WTC11 (cell line): ENCODE results near the gene INTS15. TPM values are rescaled to one million over a fixed set of nuclear protein-coding genes. Genes with fewer than 3 reads are reported as not detected.
A peak's percentile ranks its signal among the peaks of the same experiment; 100 is the strongest.

Experiments used
- ATAC-seq: fragments of 200-7000 bp; cut with Tn5 transposase; 2 replicates; pipeline ENCODE4 v1.10.0; 2021; ENCODE audit warnings: mild to moderate bottlenecking, moderate library complexity
- CTCF ChIA-PET: fragments of 300-600 bp; sonication (Branson Sonifier 250); formaldehyde crosslinking; loops from one replicate; lab custom pipeline; 2021; ENCODE audit warnings: antibody characterized with exemption; lab: Charles Lee
- POLR2A ChIA-PET: fragments of 350-600 bp; sonication (Branson Sonifier 250); formaldehyde crosslinking; loops from one replicate; lab custom pipeline; 2021; ENCODE audit warnings: antibody characterized with exemption; lab: Charles Lee
- DNase-seq: peaks from one replicate; pipeline ENCODE4 v3.0.0; 2021; ENCODE audit warnings: low spot score
- H3K27ac Mint-ChIP-seq: 2 replicates; pipeline ENCODE4 v1.8.0; 2021; ENCODE audit warnings: mixed read lengths
- H3K27me3 Mint-ChIP-seq: 2 replicates; pipeline ENCODE4 v1.8.0; 2021; ENCODE audit warnings: low read depth, mild to moderate bottlenecking, moderate library complexity, mixed read lengths
- H3K36me3 Mint-ChIP-seq: 2 replicates; pipeline ENCODE4 v1.8.0; 2021; ENCODE audit warnings: mixed read lengths
- H3K4me1 Mint-ChIP-seq: 2 replicates; pipeline ENCODE4 v1.8.0; 2022; ENCODE audit warnings: mixed read lengths
- H3K4me3 Mint-ChIP-seq: 2 replicates; pipeline ENCODE4 v1.8.0; 2021; ENCODE audit warnings: mild to moderate bottlenecking, moderate library complexity, mixed read lengths
- H3K9me3 Mint-ChIP-seq: 2 replicates; pipeline ENCODE4 v1.8.0; 2021; ENCODE audit warnings: mixed read lengths
- ATF3 ChIP-seq: sonication (generic); formaldehyde crosslinking; conservative IDR thresholded peaks from 2 replicates; pipeline ENCODE4 v1.8.1; 2022; ENCODE audit warnings: mild to moderate bottlenecking, missing genetic modification reagents
- CBFB ChIP-seq: sonication (generic); formaldehyde crosslinking; IDR thresholded peaks from 2 replicates; pipeline ENCODE4 v1.8.1; 2022; ENCODE audit warnings: mild to moderate bottlenecking, low read depth, missing genetic modification reagents
- E2F5 ChIP-seq: sonication (generic); formaldehyde crosslinking; IDR thresholded peaks from 2 replicates; pipeline ENCODE4 v1.8.1; 2022; ENCODE audit warnings: mild to moderate bottlenecking, moderate library complexity, missing genetic modification reagents
- EMX1 ChIP-seq: fragments of 250-450 bp; sonication (Bioruptor Pico); IDR thresholded peaks from 2 replicates; pipeline ENCODE4 v1.8.0; 2021; ENCODE audit warnings: mild to moderate bottlenecking
- FOXP1 ChIP-seq: sonication (generic); formaldehyde crosslinking; IDR thresholded peaks from 2 replicates; pipeline ENCODE4 v1.8.0; 2022; ENCODE audit warnings: missing genetic modification reagents, mild to moderate bottlenecking, moderate library complexity, borderline replicate concordance
- GABPB1 ChIP-seq: sonication (generic); formaldehyde crosslinking; IDR thresholded peaks from 2 replicates; pipeline ENCODE4 v1.8.1; 2023; ENCODE audit warnings: mild to moderate bottlenecking, missing genetic modification reagents
- HMGA2 ChIP-seq: fragments of 250-450 bp; sonication (Bioruptor Pico); IDR thresholded peaks from 2 replicates; pipeline ENCODE4 v1.4.0; 2021; ENCODE audit warnings: mild to moderate bottlenecking, moderate library complexity
- MXD4 ChIP-seq: fragments of 250-450 bp; sonication (Bioruptor Pico); IDR thresholded peaks from 2 replicates; pipeline ENCODE4 v1.8.0; 2021; ENCODE audit warnings: mild to moderate bottlenecking, moderate library complexity, borderline replicate concordance
- SP1 ChIP-seq: sonication (generic); formaldehyde crosslinking; conservative IDR thresholded peaks from 2 replicates; pipeline ENCODE4 v1.8.1; 2022; ENCODE audit warnings: missing genetic modification reagents
- TEAD4 ChIP-seq: sonication (generic); formaldehyde crosslinking; IDR thresholded peaks from 2 replicates; pipeline ENCODE4 v1.8.0; 2022; ENCODE audit warnings: mild to moderate bottlenecking, missing genetic modification reagents
- ZBTB21 ChIP-seq: sonication (generic); formaldehyde crosslinking; IDR thresholded peaks from 2 replicates; pipeline ENCODE4 v1.8.1; 2023; ENCODE audit warnings: mild to moderate bottlenecking, missing genetic modification reagents, borderline replicate concordance
- ZNF138 ChIP-seq: sonication (generic); formaldehyde crosslinking; conservative IDR thresholded peaks from 2 replicates; pipeline ENCODE4 v1.8.1; 2022; ENCODE audit warnings: mild to moderate bottlenecking, moderate library complexity, missing genetic modification reagents
- ZNF232 ChIP-seq: sonication (generic); formaldehyde crosslinking; IDR thresholded peaks from 2 replicates; pipeline ENCODE4 v1.8.0; 2022; ENCODE audit warnings: mild to moderate bottlenecking, missing genetic modification reagents
- ZNF416 ChIP-seq: fragments of 250-450 bp; sonication (Bioruptor Pico); IDR thresholded peaks from 2 replicates; pipeline ENCODE4 v1.9.0; 2021; ENCODE audit warnings: mild to moderate bottlenecking, inconsistent platforms
- ZNF423 ChIP-seq: fragments of 250-450 bp; sonication (Bioruptor Pico); IDR thresholded peaks from 2 replicates; pipeline ENCODE4 v2.1.2; 2022; ENCODE audit warnings: mild to moderate bottlenecking, moderate library complexity
- total RNA-seq: library from RNA; stranded (reverse); gene quantifications from 3 replicates; pipeline ENCODE4 v1.2.3, GENCODE V29; 2021
- TF ChIP-seq, protein P1 (sequence below): sonication (generic); formaldehyde crosslinking; IDR thresholded peaks from 2 replicates; pipeline ENCODE4 v1.8.1; 2022; ENCODE audit warnings: low read depth, missing genetic modification reagents, borderline replicate concordance
- TF ChIP-seq, protein P2 (sequence below): fragments of 250-450 bp; sonication (Bioruptor Pico); IDR thresholded peaks from 2 replicates; pipeline ENCODE4 v1.9.0; 2021; ENCODE audit warnings: moderate library complexity, mild to moderate bottlenecking, inconsistent platforms, borderline replicate concordance
- TF ChIP-seq, protein P3 (sequence below): sonication (generic); formaldehyde crosslinking; IDR thresholded peaks from 2 replicates; pipeline ENCODE4 v1.8.0; 2022; ENCODE audit warnings: mild to moderate bottlenecking, missing genetic modification reagents
- TF ChIP-seq, protein P4 (sequence below): sonication (generic); formaldehyde crosslinking; IDR thresholded peaks from 2 replicates; pipeline ENCODE4 v1.8.0; 2022; ENCODE audit warnings: mild to moderate bottlenecking, missing genetic modification reagents
- TF ChIP-seq, protein P5 (sequence below): sonication (generic); formaldehyde crosslinking; IDR thresholded peaks from 2 replicates; pipeline ENCODE4 v1.8.0; 2023; ENCODE audit warnings: missing genetic modification reagents, mild to moderate bottlenecking, borderline replicate concordance
- TF ChIP-seq, protein P6 (sequence below): sonication (generic); formaldehyde crosslinking; IDR thresholded peaks from 2 replicates; pipeline ENCODE4 v1.8.1; 2023; ENCODE audit warnings: mild to moderate bottlenecking, missing genetic modification reagents, borderline replicate concordance

Gene INTS15
- total RNA-seq, 1 experiment from 2014 or later = 28.2 TPM

- H3K36me3 Mint-ChIP-seq = peaks cover under 1% of the 10 kb centered on the region
- ChIA-PET CTCF (no interaction called here), POLR2A (interaction anchor here (0.8 kb wide), 1 partner anchor 25 kb away, joined by 3 read pairs; no protein-coding TSS in a partner anchor)
- peaks cover 12% of the 10 kb centered on the region for H3K4me1 Mint-ChIP-seq
- H3K27me3 Mint-ChIP-seq = peaks cover 5% of the 10 kb centered on the region; the same call in 1 of the 2 replicates
- peak; percentile 62 for ATAC-seq
- H3K4me3 Mint-ChIP-seq = peak overlapping the region; percentile 54
- DNase-seq = peak; percentile 66
- no peak overlapping the region for H3K27ac Mint-ChIP-seq
- no peaks in the 10 kb centered on the region for H3K9me3 Mint-ChIP-seq
- TF ChIP-seq ATF3 = no peak
- TF ChIP-seq, protein P1, sequence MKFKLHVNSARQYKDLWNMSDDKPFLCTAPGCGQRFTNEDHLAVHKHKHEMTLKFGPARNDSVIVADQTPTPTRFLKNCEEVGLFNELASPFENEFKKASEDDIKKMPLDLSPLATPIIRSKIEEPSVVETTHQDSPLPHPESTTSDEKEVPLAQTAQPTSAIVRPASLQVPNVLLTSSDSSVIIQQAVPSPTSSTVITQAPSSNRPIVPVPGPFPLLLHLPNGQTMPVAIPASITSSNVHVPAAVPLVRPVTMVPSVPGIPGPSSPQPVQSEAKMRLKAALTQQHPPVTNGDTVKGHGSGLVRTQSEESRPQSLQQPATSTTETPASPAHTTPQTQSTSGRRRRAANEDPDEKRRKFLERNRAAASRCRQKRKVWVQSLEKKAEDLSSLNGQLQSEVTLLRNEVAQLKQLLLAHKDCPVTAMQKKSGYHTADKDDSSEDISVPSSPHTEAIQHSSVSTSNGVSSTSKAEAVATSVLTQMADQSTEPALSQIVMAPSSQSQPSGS (CRISPR knock-in tag) = no peak
- peak; percentile 44; the same call in 1 of the 2 replicates for TF ChIP-seq SP1 (CRISPR knock-in tag)
- TF ChIP-seq, protein P2, sequence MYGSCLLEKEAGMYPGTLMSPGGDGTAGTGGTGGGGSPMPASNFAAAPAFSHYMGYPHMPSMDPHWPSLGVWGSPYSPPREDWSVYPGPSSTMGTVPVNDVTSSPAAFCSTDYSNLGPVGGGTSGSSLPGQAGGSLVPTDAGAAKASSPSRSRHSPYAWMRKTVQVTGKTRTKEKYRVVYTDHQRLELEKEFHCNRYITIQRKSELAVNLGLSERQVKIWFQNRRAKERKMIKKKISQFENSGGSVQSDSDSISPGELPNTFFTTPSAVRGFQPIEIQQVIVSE = no peak
- no peak for TF ChIP-seq HMGA2 (CRISPR knock-in tag)
- TF ChIP-seq, protein P3, sequence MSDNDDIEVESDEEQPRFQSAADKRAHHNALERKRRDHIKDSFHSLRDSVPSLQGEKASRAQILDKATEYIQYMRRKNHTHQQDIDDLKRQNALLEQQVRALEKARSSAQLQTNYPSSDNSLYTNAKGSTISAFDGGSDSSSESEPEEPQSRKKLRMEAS (CRISPR knock-in tag) = peak; percentile 41; the same call in 1 of the 2 replicates
- TF ChIP-seq, protein P4, sequence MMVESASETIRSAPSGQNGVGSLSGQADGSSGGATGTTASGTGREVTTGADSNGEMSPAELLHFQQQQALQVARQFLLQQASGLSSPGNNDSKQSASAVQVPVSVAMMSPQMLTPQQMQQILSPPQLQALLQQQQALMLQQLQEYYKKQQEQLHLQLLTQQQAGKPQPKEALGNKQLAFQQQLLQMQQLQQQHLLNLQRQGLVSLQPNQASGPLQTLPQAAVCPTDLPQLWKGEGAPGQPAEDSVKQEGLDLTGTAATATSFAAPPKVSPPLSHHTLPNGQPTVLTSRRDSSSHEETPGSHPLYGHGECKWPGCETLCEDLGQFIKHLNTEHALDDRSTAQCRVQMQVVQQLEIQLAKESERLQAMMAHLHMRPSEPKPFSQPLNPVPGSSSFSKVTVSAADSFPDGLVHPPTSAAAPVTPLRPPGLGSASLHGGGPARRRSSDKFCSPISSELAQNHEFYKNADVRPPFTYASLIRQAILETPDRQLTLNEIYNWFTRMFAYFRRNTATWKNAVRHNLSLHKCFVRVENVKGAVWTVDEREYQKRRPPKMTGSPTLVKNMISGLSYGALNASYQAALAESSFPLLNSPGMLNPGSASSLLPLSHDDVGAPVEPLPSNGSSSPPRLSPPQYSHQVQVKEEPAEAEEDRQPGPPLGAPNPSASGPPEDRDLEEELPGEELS (CRISPR knock-in tag) = 0 out of 2 replicates have a peak, but pooled peaks have one; percentile 11
- TF ChIP-seq MXD4 (CRISPR knock-in tag) = no peak
- TF ChIP-seq ZNF423 (CRISPR knock-in tag) = peak; percentile 68
- TF ChIP-seq E2F5 (CRISPR knock-in tag) = 0 out of 2 replicates have a peak, but pooled peaks have one; percentile 28
- TF ChIP-seq GABPB1 (CRISPR knock-in tag) = peak; percentile 54; the same call in 1 of the 2 replicates
- no peak for TF ChIP-seq ZNF416
- TF ChIP-seq, protein P5, sequence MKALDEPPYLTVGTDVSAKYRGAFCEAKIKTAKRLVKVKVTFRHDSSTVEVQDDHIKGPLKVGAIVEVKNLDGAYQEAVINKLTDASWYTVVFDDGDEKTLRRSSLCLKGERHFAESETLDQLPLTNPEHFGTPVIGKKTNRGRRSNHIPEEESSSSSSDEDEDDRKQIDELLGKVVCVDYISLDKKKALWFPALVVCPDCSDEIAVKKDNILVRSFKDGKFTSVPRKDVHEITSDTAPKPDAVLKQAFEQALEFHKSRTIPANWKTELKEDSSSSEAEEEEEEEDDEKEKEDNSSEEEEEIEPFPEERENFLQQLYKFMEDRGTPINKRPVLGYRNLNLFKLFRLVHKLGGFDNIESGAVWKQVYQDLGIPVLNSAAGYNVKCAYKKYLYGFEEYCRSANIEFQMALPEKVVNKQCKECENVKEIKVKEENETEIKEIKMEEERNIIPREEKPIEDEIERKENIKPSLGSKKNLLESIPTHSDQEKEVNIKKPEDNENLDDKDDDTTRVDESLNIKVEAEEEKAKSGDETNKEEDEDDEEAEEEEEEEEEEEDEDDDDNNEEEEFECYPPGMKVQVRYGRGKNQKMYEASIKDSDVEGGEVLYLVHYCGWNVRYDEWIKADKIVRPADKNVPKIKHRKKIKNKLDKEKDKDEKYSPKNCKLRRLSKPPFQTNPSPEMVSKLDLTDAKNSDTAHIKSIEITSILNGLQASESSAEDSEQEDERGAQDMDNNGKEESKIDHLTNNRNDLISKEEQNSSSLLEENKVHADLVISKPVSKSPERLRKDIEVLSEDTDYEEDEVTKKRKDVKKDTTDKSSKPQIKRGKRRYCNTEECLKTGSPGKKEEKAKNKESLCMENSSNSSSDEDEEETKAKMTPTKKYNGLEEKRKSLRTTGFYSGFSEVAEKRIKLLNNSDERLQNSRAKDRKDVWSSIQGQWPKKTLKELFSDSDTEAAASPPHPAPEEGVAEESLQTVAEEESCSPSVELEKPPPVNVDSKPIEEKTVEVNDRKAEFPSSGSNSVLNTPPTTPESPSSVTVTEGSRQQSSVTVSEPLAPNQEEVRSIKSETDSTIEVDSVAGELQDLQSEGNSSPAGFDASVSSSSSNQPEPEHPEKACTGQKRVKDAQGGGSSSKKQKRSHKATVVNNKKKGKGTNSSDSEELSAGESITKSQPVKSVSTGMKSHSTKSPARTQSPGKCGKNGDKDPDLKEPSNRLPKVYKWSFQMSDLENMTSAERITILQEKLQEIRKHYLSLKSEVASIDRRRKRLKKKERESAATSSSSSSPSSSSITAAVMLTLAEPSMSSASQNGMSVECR (CRISPR knock-in tag) = 0 out of 2 replicates have a peak, but pooled peaks have one; percentile 23
- 0 out of 2 replicates have a peak, but pooled peaks have one; percentile 45 for TF ChIP-seq CBFB (CRISPR knock-in tag)
- TF ChIP-seq EMX1 (CRISPR knock-in tag) = no peak
- TF ChIP-seq ZBTB21 (CRISPR knock-in tag) = no peak
- TF ChIP-seq, protein P6, sequence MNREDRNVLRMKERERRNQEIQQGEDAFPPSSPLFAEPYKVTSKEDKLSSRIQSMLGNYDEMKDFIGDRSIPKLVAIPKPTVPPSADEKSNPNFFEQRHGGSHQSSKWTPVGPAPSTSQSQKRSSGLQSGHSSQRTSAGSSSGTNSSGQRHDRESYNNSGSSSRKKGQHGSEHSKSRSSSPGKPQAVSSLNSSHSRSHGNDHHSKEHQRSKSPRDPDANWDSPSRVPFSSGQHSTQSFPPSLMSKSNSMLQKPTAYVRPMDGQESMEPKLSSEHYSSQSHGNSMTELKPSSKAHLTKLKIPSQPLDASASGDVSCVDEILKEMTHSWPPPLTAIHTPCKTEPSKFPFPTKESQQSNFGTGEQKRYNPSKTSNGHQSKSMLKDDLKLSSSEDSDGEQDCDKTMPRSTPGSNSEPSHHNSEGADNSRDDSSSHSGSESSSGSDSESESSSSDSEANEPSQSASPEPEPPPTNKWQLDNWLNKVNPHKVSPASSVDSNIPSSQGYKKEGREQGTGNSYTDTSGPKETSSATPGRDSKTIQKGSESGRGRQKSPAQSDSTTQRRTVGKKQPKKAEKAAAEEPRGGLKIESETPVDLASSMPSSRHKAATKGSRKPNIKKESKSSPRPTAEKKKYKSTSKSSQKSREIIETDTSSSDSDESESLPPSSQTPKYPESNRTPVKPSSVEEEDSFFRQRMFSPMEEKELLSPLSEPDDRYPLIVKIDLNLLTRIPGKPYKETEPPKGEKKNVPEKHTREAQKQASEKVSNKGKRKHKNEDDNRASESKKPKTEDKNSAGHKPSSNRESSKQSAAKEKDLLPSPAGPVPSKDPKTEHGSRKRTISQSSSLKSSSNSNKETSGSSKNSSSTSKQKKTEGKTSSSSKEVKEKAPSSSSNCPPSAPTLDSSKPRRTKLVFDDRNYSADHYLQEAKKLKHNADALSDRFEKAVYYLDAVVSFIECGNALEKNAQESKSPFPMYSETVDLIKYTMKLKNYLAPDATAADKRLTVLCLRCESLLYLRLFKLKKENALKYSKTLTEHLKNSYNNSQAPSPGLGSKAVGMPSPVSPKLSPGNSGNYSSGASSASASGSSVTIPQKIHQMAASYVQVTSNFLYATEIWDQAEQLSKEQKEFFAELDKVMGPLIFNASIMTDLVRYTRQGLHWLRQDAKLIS (CRISPR knock-in tag) = 0 out of 2 replicates have a peak, but pooled peaks have one; percentile 48
- TF ChIP-seq ZNF138 (CRISPR knock-in tag) = peak; percentile 68; the same call in 1 of the 2 replicates
- TF ChIP-seq TEAD4 (CRISPR knock-in tag) = no peak
- TF ChIP-seq FOXP1 (CRISPR knock-in tag) = peak; percentile 58; the same call in 1 of the 2 replicates
- TF ChIP-seq ZNF232 (CRISPR knock-in tag) = no peak
Measured at GRCh38 chr7:6615723-6616555, 26.1 kb downstream of the INTS15 start.
